GM19238 (cell line): ENCODE data around the gene MAP3K12.
"Not testable (repeated sequence)": the region's sequence is repeated elsewhere in the genome, so short reads cannot be mapped to it uniquely, and the experiment has no call there.

Experiments used
- DNase-seq: peaks from one replicate; pipeline ENCODE4 v3.0.0; 2011; ENCODE audit warnings: low spot score; ENCODE audit not compliant: insufficient read length

Gene MAP3K12

DNA sequence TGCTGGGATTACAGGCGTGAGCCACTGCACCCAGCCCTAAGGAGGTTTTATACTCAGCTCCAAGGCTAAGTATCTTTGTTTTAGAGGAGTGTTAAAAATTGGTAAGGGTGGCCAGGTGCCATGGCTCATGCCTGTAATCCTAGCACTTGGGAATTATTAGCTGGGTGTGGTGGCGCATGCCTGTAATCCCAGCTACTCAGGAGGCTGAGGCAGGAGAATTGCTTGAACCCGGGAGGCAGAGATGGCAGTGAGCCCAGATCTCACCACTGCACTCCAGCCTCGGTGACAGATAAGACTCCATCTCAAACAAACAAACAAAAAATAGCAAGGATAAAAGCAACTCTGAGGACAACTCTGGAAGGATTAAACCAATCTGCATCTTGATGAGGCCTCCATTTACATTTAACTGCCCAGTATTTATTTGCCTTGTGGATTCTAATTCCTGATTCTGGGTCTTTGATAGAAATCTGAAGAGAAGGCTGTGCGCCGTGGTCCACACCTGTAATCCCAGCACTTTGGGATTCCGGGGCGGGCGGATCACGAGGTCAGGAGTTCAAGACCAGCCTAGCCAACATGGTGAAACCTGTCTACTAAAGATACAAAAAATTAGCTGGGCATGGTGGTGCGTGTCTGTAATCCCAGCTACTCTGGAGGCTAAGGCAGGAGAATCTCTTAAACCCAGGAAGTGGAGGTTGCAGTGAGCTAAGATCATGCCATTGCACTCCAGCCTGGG lies 54.5 kb downstream of the MAP3K12 start:
- not testable (repeated sequence) for DNase-seq

DNA sequence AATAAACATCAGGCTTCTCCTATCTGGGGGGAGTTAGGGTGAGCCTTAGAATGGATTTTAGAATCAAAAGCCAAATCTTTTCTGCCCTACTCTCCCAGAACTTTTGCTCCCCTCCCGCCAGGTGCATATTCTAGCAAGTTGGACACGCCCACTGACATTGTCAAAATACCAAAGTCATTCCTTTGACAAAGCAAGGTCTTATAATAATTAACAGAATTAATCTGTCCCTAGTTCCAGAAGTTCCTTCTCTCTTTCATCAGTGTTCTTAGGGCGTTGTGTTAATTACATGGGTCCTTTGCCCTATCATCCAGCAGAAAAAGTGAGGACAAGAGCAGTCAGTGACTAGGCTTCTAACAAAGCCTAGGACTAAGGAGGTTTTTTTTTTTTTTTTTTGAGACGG lies 55.3 kb downstream of the MAP3K12 start:
- no peak for DNase-seq

DNA sequence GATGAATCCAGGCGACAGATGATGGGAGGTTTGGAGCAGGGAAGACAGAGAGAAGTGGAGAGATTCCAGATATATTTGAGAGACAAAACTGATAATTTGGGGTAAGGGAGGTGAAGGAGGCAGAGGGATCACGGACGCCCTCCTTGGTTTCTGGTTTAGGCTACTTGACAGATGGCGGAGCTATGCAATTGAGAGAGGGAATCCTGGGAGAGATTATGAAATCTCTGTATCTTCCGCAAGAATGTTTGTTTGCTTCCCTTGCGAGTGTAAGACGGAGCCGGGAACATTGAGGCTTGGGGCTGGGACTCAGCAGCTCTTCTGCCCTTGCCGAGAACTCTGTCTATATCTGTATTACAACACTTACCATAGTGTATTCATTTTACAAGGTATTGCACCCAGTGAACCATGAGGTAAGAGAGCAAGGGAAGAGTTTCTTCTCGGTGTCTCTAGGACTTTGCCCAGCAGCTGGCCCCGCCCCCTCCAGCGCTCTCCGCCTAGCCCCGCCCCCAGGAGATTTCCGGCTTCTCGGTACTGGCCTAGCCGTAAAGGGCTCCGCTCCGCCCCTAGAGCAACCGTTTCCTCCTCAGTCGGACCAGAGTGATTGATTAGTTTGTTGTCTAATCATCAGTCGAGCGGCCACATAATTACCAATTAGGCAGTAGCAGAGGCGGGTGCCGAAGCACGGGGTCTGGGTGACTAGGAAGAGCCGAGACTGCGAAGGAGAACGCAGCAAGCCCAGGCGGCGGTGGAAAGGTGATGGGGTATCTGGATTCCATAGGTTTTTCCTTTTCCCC lies 58.0 kb downstream of the MAP3K12 start, which contains the start of gene PRR13:
PRR13 (plus strand) TSS at position 695 of the 794 bp plus-strand sequence. CDS start 981 bp downstream, outside the sequence.
- peak; percentile 91 for DNase-seq

DNA sequence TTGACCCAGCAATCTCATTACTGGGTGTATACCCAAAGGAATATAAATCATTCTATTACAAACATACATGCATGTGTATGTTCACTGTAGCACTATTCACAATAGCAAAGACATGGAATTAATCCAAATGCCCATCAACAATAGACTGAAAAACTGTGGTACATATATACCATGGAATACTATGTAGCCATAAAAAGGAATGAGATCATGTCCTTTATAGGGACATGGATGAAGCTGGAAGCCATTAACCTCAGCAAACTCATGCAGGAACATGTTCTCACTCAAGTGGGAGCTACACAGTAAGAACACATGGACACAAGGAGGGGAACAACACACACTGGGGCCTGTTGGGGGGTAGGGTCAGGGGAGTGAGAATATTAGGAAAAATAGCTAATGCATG lies 59.7 kb downstream of the MAP3K12 start:
- not testable (repeated sequence) for DNase-seq

DNA sequence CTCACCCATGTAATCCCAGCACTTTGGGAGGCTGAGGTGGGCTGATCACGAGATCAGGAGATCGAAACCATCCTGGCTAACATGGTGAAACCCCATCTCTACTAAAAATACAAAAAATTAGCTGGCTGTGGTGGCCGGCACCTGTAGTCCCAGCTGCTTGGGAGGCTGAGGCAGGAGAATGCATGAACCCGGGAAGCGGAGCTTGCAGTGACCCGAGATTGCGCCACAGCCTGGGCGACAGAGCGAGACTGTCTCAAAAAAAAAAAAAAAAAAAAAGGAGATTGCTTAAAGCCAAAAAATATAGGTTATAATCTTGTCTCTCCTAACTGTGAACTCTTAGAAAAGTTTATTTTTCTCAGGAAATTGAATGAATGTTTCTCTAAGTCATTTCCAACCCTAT lies 63.9 kb downstream of the MAP3K12 start:
- DNase-seq = not testable (repeated sequence)

DNA sequence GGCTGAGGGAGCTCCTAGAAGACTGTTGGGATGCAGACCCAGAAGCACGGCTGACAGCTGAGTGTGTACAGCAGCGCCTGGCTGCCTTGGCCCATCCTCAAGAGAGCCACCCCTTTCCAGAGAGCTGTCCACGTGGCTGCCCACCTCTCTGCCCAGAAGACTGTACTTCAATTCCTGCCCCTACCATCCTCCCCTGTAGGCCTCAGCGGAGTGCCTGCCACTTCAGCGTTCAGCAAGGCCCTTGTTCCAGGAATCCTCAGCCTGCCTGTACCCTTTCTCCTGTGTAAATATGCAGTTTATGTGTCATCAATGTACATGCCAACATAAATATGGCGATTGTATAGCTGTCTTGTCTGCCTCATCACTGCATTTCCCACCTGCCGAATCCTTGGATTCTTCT lies 68.1 kb downstream of the MAP3K12 start:
- DNase-seq = no peak

DNA sequence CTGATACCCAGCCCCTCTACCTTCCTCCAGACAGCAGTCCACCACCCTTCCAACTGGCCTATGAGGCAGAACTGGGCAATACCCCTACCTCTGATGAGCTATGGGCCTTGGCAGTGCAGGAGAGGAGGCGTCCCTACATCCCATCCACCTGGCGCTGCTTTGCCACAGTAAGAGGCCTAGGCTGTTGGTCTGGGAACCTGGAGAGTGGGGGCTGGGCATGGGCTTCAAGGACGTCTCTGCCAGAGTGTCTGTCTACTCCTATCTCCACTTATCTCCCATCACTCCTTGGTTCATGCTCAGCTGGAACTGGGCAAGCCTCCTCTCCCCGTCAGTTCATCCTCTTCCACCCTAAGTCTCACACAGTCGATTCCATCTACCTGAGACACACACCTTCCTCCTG lies 69.1 kb downstream of the MAP3K12 start:
- DNase-seq = no peak
